Prostate gland (tissue), 2 donors: ENCODE results near the gene STXBP4.

ENCODE experiments used
- CTCF ChIP-seq, 4 experiments: fragments of 200-600 bp in 2 of 4; fragments of 450-650 bp in 2 of 4; sonication (generic) in 2 of 4; IDR thresholded peaks; 1 replicate in 3 of 4; 2 replicates in 1 of 4; pipeline ENCODE4 v1.5.1; 2016 to 2019; ENCODE audit warnings: antibody characterized with exemption in 4 of 4, mild to moderate bottlenecking in 2 of 4, moderate library complexity in 2 of 4
- POLR2A ChIP-seq: fragments of 450-650 bp; IDR thresholded peaks from one replicate; pipeline ENCODE4 v1.6.1; 2016; ENCODE audit warnings: antibody characterized with exemption, mild to moderate bottlenecking

GRCh38 chr17:55161935-55162555, 193.5 kb downstream of the STXBP4 start:
- TF ChIP-seq CTCF (IDR thresholded peaks at IDR 0.05), result no peak
- no peak for TF ChIP-seq POLR2A
